ENCODE results near the gene CLEC14A.

CLEC14A gene

GRCh38 chr14:38204719-38205115 is 51.2 kb downstream of the CLEC14A start:
- DNase-seq (ENCODE audit: low read depth) = no peak
- H3K4me3 ChIP-seq (ENCODE audit: low read depth, low read length) = no peak overlapping the region
- TF ChIP-seq POLR2A (IDR thresholded peaks at IDR 0.05; ENCODE audit: extremely low read depth, insufficient read length) (no peak), MAX (IDR thresholded peaks at IDR 0.05; ENCODE audit: low read depth, low read length) (no peak), MYC (IDR thresholded peaks at IDR 0.05; ENCODE audit: low read depth, low read length) (no peak), CTCF (IDR thresholded peaks at IDR 0.05; ENCODE audit: low read depth, low read length) (no peak)
